Spleen (tissue), 11 donors: ENCODE data around the gene RGS6. TPM values are rescaled to one million over a fixed set of nuclear protein-coding genes. Genes with fewer than 3 reads are reported as not detected.

Source experiments
- DNase-seq: peaks from one replicate; pipeline ENCODE4 v3.0.0-alpha.2; 2020
- H3K27ac ChIP-seq, 8 donors: fragments of 200-600 bp; sonication (generic) in 7 of 8; 1 replicate in 4 of 8; 2 replicates in 4 of 8; pipeline versions ENCODE4 v1.5.0 to v1.8.0; 2016 to 2021; ENCODE audit warnings: inconsistent platforms in 4 of 8, mild to moderate bottlenecking in 4 of 8, moderate library complexity in 1 of 8
- H3K27me3 ChIP-seq, 7 donors: fragments of 200-600 bp; sonication (generic) in 6 of 7; replicated peaks in 1 of 7; 1 replicate in 4 of 7; 2 replicates in 3 of 7; pipeline versions ENCODE4 v1.5.0 to v1.8.0; 2016 to 2021; ENCODE audit warnings: inconsistent platforms in 3 of 7, mild to moderate bottlenecking in 1 of 7
- H3K36me3 ChIP-seq, 6 donors: fragments of 200-600 bp; sonication (generic) in 5 of 6; 1 replicate in 4 of 6; 2 replicates in 2 of 6; pipeline versions ENCODE4 v1.5.0 to v1.8.0; 2016 to 2021; ENCODE audit warnings: inconsistent platforms in 2 of 6
- H3K4me1 ChIP-seq, 6 donors: fragments of 200-600 bp; sonication (generic) in 5 of 6; 1 replicate in 3 of 6; 2 replicates in 3 of 6; pipeline versions ENCODE4 v1.5.0 to v1.8.0; 2016 to 2021; ENCODE audit warnings: inconsistent platforms in 3 of 6
- H3K4me3 ChIP-seq, 8 donors: fragments of 200-600 bp; sonication (generic) in 7 of 8; 1 replicate in 4 of 8; 2 replicates in 4 of 8; pipeline versions ENCODE4 v1.5.0 to v1.8.0; 2016 to 2021; ENCODE audit warnings: inconsistent platforms in 4 of 8, mild to moderate bottlenecking in 4 of 8, moderate library complexity in 2 of 8
- H3K9me3 ChIP-seq, 8 donors: fragments of 200-600 bp; sonication (generic) in 7 of 8; 1 replicate in 4 of 8; 2 replicates in 4 of 8; pipeline versions ENCODE4 v1.5.0 to v1.8.0; 2016 to 2021; ENCODE audit warnings: inconsistent platforms in 4 of 8
- CTCF ChIP-seq, 11 experiments: fragments of 200-600 bp in 7 of 11; fragments of 450-650 bp in 4 of 11; sonication (generic) in 4 of 11; IDR thresholded peaks in 8 of 11; conservative IDR thresholded peaks in 3 of 11; 1 replicate in 7 of 11; 2 replicates in 4 of 11; pipeline versions ENCODE4 v1.4.0 to v1.8.0; 2016 to 2021; ENCODE audit warnings: antibody characterized with exemption in 11 of 11, inconsistent platforms in 4 of 11, mild to moderate bottlenecking in 1 of 11
- POLR2A ChIP-seq, 3 donors: fragments of 450-650 bp; IDR thresholded peaks; one replicate each; pipeline ENCODE4 v1.5.1; 2017; ENCODE audit warnings: antibody characterized with exemption in 3 of 3, mild to moderate bottlenecking in 1 of 3
- POLR2AphosphoS5 ChIP-seq, 3 donors: sonication (generic); formaldehyde crosslinking; IDR thresholded peaks; one replicate each; pipeline ENCODE4 v1.5.1; 2017; ENCODE audit warnings: antibody characterized with exemption in 3 of 3
- WGBS, 5 donors: extraction: QIAGEN DNeasy Blood & Tissue Kit in 3 of 5; methylation state at CpG; one replicate each; pipeline versions ENCODE4 v1.1.5 to v1.1.7; 2013 to 2018; 5-methylcytosine and 5-hydroxymethylcytosine counted together
- intact Hi-C: fragments of 100-400 bp; cut with DNase I; formaldehyde crosslinking; loops from one replicate; pipeline ENCODE4 v1.15.0; 2023; ENCODE audit warnings: low total_unique reads
- polyA plus RNA-seq, 3 donors: library from polyadenylated mRNA; stranded (reverse); fragments of 200-250 nt; gene quantifications; one replicate each; pipeline ENCODE4 v1.2.1, GENCODE V29; 2013
- total RNA-seq, 7 donors: library from RNA; depleted of rRNA in 3 of 7; stranded (reverse); fragments of >200 nt in 3 of 7; fragmentation: NEBNext Ultra II Directional in 4 of 7; extraction: Animal tissue kit (Norgen Biotek cat#: 25700) in 4 of 7; gene quantifications; one replicate each; pipeline versions ENCODE4 v1.1.0 to v1.2.1, GENCODE V29; 2016 to 2021
- donor health status: healthy with polysubstance abuse.
- donor health status: DM: no; HTN: no; CAD: no; lungs with moderate emphysema.
- donor health status: DM: no; HTN: no; CAD: no.
- donor health status: Bipolar disorder and iron deficiency.
- donor health status: healthy.
- donor health status: DM: no; HTN: no; CAD: no.
- donor health status: DM: yes; HTN: yes; CAD: no.

Gene RGS6
- total and polyA plus RNA-seq, 10 donors, result 0.20 to 8.1 (median 2.3) TPM

DNA sequence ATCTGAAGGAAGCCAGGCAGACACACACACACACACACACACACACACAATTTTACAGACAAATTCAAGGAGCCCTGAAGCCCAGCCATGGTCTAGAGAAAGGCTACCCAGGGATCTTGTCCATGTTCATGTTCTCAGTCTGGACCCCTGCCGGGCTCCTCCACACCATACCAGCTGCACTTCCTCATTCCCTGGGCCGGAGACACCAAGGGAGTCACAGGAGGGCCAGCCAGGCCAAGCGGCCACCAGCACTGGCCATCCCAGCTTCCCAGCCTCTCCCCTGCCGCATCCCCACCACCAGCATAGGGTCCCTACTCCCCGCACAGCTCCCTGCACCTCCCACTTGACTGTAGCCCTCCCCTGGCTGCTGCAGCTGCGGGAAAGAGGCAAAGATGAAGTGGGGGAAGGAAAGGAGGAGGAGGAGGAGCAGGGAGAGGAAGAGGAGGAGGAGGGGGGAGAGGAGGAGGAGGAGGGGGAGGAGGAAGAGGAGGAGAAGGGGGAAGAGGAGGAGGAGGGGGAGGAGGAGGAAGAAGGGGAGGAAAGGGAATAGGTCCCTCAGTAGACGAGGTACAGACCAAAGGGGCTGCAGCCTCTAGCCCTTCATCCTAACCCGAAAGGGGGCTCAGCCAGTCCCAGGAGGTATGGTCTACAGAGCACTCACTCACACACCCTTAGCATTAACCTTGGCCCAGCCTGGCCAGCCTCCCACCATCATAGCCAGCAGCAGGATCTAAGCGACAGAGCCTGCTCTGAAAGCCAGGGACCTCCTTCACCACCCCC lies 668.5 kb downstream of the RGS6 start:
- no peak for DNase-seq
- Histone ChIP-seq H3K27me3 (peaks cover 0 to 41% (median 0%) of the 10 kb centered on the region in 7 donors), H3K4me3 (no peak overlapping the region), H3K9me3 (no peaks in the 10 kb centered on the region), H3K36me3 (no peaks in the 10 kb centered on the region), H3K4me1 (peaks cover 0 to 16% (median 0%) of the 10 kb centered on the region in 6 donors), H3K27ac (no peak overlapping the region)
- WGBS, 5 donors, result 56 to 74% (median 70%) methylated on average over 9 of the region's 9 CpGs
- intact Hi-C loops, result no loop called here
- TF ChIP-seq CTCF (IDR thresholded peaks at IDR 0.05 in 8 of 11, conservative IDR thresholded peaks at IDR 0.05 in 3 of 11), result no peak
- TF ChIP-seq POLR2A (IDR thresholded peaks at IDR 0.05), result no peak
- no peak for TF ChIP-seq POLR2AphosphoS5 (IDR thresholded peaks at IDR 0.05)

- intact Hi-C loops, result no loop called here
- H3K27me3 ChIP-seq, result peaks cover 0 to 30% (median 0%) of the 10 kb centered on the region in 7 donors
- 74 to 88% (median 77%) methylated on average over 4 of the region's 4 CpGs for WGBS, 5 donors
- H3K9me3 ChIP-seq, result no peaks in the 10 kb centered on the region
- no peak overlapping the region for H3K27ac ChIP-seq
- no peak for DNase-seq
- H3K4me1 ChIP-seq, result peaks cover 0 to 5% (median 0%) of the 10 kb centered on the region in 6 donors
- H3K36me3 ChIP-seq, result no peaks in the 10 kb centered on the region
- no peak for TF ChIP-seq CTCF (IDR thresholded peaks at IDR 0.05 in 8 of 11, conservative IDR thresholded peaks at IDR 0.05 in 3 of 11)
- no peak for TF ChIP-seq POLR2A (IDR thresholded peaks at IDR 0.05)
- TF ChIP-seq POLR2AphosphoS5 (IDR thresholded peaks at IDR 0.05), result no peak
- no peak overlapping the region for H3K4me3 ChIP-seq
Observed at GRCh38 chr14:72603639-72604038, 671.4 kb downstream of the RGS6 start.

GRCh38 chr14:72604133-72604532 lies 671.9 kb downstream of the RGS6 start:
- TF ChIP-seq POLR2A (IDR thresholded peaks at IDR 0.05) (no peak), POLR2AphosphoS5 (IDR thresholded peaks at IDR 0.05) (no peak), CTCF (IDR thresholded peaks at IDR 0.05 in 8 of 11, conservative IDR thresholded peaks at IDR 0.05 in 3 of 11) (no peak)
- DNase-seq, result no peak
- Histone ChIP-seq H3K9me3 (no peaks in the 10 kb centered on the region), H3K4me3 (no peak overlapping the region), H3K36me3 (no peaks in the 10 kb centered on the region), H3K4me1 (peaks cover 0 to 3% (median 0%) of the 10 kb centered on the region in 6 donors), H3K27me3 (peaks cover 0 to 25% (median 0%) of the 10 kb centered on the region in 7 donors), H3K27ac (no peak overlapping the region)
- intact Hi-C loops, result no loop called here
- WGBS, 5 donors, result 87 to 98% (median 92%) methylated on average over 3 of the region's 3 CpGs

DNA sequence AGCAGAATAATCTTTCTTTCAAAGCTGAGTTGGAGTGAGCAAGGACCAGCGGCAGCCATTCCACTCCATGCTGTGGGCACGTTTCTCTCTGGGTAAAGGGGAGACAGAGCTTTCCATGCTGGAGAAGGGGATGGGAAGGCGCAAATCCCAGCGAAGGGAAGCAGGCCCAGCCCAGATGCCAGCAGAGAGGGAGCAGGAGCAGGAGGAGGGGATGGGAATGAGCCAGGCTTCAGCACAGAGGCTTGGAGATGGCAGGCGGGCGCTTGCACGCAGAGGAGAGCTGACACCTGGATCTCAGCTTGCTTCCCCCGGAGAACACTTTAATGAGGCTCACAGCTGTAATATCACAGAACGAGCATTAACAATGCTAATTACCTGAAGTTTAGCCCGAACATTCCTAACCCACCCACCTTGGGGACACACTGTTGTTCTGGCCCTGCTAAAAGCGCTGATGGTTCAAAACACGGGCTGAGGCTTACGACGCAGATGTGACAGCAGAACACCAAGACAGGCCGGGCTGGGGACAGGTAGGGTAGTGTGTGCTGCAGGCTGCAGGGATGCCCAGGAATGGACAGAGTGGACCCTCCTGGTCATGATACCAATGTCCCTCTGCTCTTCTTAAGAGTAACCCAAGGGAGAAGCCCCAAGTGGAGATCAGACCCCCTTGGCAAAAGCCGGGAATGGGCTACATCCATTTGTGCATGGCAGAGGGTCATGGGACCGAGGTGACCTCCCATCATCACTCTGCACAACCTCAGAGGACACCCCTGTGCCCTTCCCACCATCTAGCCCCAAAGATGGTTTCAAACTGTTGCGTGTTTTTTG lies 673.1 kb downstream of the RGS6 start:
- TF ChIP-seq CTCF (IDR thresholded peaks at IDR 0.05 in 8 of 11, conservative IDR thresholded peaks at IDR 0.05 in 3 of 11) (no peak), POLR2A (IDR thresholded peaks at IDR 0.05) (no peak), POLR2AphosphoS5 (IDR thresholded peaks at IDR 0.05) (no peak)
- Histone ChIP-seq H3K36me3 (no peaks in the 10 kb centered on the region), H3K4me3 (no peak overlapping the region), H3K4me1 (peaks cover 0 to 3% (median 0%) of the 10 kb centered on the region in 6 donors), H3K9me3 (no peaks in the 10 kb centered on the region), H3K27ac (no peak overlapping the region), H3K27me3 (peaks cover 0 to 16% (median 0%) of the 10 kb centered on the region in 7 donors)
- intact Hi-C loops, result no loop called here
- WGBS, 5 donors, result 86 to 97% (median 89%) methylated on average over 17 to 18 of the region's 18 CpGs
- no peak for DNase-seq
